Erythroblast (primary cell): ENCODE results near the gene PPM1J.

Experiments
- GATA1 ChIP-seq: IDR thresholded peaks from 2 replicates; pipeline ENCODE4 v1.6.1; 2011; ENCODE audit warnings: low read depth, mild to moderate bottlenecking, control low read depth, low read length, moderate library complexity
- POLR2A ChIP-seq: IDR thresholded peaks from 2 replicates; pipeline ENCODE4 v1.6.1; 2011; ENCODE audit warnings: mild to moderate bottlenecking, low read length

DNA sequence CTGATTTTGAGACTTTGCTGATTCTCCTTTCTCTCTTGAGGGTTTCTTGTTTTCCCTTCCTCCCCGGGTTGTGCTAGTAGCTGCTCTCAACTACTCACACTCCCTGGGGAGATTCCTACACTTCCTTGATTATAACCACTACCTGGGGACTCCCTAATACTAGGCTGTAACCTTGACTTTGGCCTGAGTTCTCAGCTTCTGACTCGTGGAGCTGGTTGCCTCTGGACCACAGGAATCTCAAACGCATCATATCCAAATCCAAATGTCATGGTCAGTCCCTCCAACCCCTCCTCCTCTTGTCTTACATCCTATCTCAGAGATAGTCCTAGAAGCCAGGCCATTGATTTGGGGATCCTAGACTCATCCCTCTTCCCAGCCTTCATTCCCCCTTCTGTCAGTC is 28.7 kb downstream of the PPM1J start:
- TF ChIP-seq POLR2A (no peak), GATA1 (no peak)
